ENCODE measurements around the gene NSMCE1. TPM values are rescaled to one million over a fixed set of nuclear protein-coding genes. Genes with fewer than 3 reads are reported as not detected.
A peak's percentile ranks its signal among the peaks of the same experiment; 100 is the strongest.

NSMCE1 gene
- total RNA-seq, result 10 to 100 TPM; 23.7 to 42.3 (median 33.1) TPM
- long read RNA-seq, transcript NSMCE1-201 (8 exons, 1,067 nt), result major isoform, 16 of 19 reads
- long read RNA-seq, partial matches to known transcripts, result 2 of 19 reads
- long read RNA-seq, other reads (novel, unspliced or antisense), result 1 of 19 reads

DNA sequence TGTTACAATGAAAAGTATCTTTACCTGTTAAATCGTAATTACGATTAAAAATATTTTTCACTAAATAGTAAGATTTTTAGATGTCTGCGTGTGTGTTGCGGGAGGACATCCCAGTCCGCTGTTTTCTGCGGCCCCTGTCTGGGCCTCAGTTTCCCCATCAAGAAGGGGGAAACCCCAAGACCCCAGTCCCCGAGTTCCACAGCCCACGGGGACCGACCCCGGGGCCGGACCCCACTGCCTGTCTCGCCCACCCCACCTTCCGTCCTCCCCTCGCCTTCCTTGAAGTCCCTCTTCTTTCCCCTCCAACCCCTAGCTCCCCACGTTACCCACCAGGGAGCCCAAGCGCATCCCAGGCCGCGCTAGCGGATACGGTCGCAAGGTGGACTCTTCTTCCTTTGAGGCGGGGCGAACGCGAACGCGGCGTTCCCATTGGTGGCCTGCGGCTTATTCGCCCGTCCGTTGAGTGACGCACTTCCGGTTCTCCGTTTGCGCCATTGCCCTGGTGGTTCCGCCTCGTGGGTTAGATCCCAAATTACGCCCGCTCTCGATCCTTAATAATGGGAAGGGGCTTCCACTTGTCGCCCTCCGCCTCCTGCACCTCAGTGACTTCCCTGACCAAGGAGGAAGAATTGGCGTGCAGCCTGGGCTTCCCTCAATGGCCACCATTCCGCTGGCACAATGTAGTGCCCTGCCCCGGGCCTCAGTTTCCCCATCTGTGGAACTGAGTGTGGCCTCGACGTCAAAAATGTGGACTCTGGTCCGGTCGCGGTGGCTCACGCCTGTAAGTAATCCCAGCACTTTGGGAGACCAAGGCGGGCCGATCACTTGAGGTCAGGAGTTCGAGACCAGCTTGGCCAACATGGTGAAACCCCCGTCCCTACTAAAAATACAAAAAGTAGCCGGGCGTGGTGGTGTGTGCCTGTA, at the start of gene NSMCE1:
Gene NSMCE1 (minus strand): TSS at position 397 of the 924 bp plus-strand sequence. CDS start 11,202 bp downstream, outside the sequence.
- no peaks in the 10 kb centered on the region for H3K27me3 ChIP-seq
- H3K4me3 ChIP-seq, result peak within 1 kb of the TSS; percentile 69 to 88 (median 81)
- H3K36me3 ChIP-seq, result no peaks in the 10 kb centered on the region
- H3K27ac ChIP-seq, result peak within 1 kb of the TSS; percentile 81 to 90 (median 88)
- H3K9me3 ChIP-seq, result no peaks in the 10 kb centered on the region
- 6% methylated on average over 53 of the region's 58 CpGs for WGBS (ENCODE audit: insufficient coverage, low coverage, low lambda C conversion rate, missing lambda C conversion rate)
- peaks cover 0 to 9% (median 2%) of the 10 kb centered on the region in 4 donors for H3K4me1 ChIP-seq
- peak; percentile 96 to 100 (median 99) for ATAC-seq
- peak; percentile 98 to 99 (median 99) for DNase-seq
- peak; percentile 83 for TF ChIP-seq POLR2A (IDR thresholded peaks at IDR 0.05)
- TF ChIP-seq, protein P1, sequence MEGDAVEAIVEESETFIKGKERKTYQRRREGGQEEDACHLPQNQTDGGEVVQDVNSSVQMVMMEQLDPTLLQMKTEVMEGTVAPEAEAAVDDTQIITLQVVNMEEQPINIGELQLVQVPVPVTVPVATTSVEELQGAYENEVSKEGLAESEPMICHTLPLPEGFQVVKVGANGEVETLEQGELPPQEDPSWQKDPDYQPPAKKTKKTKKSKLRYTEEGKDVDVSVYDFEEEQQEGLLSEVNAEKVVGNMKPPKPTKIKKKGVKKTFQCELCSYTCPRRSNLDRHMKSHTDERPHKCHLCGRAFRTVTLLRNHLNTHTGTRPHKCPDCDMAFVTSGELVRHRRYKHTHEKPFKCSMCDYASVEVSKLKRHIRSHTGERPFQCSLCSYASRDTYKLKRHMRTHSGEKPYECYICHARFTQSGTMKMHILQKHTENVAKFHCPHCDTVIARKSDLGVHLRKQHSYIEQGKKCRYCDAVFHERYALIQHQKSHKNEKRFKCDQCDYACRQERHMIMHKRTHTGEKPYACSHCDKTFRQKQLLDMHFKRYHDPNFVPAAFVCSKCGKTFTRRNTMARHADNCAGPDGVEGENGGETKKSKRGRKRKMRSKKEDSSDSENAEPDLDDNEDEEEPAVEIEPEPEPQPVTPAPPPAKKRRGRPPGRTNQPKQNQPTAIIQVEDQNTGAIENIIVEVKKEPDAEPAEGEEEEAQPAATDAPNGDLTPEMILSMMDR (IDR thresholded peaks at IDR 0.05), result peak in 3 of 4 donors; percentile 13 to 20 (median 13)
- intact Hi-C loops (cut with DNase I), result no loop called here

DNA sequence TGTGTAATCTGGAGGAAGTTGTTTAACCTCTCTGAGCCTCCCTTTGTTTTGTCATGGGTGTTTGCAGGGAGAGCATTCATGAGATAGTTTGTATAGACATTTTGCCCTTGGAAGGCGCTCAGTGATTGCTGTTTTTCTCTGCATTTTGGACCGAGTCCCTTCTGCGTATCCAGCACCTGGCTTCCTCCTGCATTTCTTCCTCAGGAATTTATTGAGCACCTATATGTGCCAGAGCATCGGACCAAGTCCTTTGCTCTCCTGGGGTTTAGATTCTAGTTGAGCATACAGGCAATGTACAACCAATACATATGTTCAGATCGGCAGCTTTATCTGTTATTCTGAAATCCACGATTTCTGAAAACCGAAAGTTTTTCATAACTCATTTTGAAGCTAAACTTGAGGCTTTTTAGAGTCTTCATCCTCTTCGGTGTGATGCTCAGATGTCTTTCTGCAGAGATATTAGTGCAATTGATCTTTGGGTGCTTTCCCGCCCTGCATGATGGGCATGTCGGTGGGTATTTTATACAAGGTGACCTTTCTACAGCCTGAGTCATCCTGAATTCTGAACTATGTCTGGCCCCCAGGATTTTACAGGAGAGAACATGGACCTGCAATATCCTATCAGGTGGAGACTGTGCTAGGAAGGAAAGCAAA, 49.3 kb upstream of the NSMCE1 start:
- intact Hi-C loops (cut with DNase I), result loop anchor here in 1 of 2 donors (10.0 kb wide), 1 partner anchor 47 kb away; no protein-coding TSS in a partner anchor
- Histone ChIP-seq H3K36me3 (no peaks in the 10 kb centered on the region), H3K4me1 (peaks cover 0 to 89% (median 37%) of the 10 kb centered on the region in 4 donors), H3K9me3 (no peaks in the 10 kb centered on the region), H3K27ac (peak overlapping the region; percentile 41 to 100 (median 66)), H3K4me3 (no peak overlapping the region), H3K27me3 (no peaks in the 10 kb centered on the region)
- 63% methylated on average over 9 of the region's 10 CpGs for WGBS (ENCODE audit: insufficient coverage, low coverage, low lambda C conversion rate, missing lambda C conversion rate)
- DNase-seq (no peak), ATAC-seq (no peak)
- TF ChIP-seq POLR2A (IDR thresholded peaks at IDR 0.05), result no peak
- TF ChIP-seq, protein P1 (IDR thresholded peaks at IDR 0.05), result no peak

GRCh38 chr16:27317320-27317719, 48.7 kb upstream of the NSMCE1 start:
- peak in 1 of 3 donors; percentile 40 for DNase-seq
- Histone ChIP-seq H3K4me3 (no peak overlapping the region), H3K4me1 (peaks cover 0 to 89% (median 37%) of the 10 kb centered on the region in 4 donors), H3K36me3 (no peaks in the 10 kb centered on the region), H3K27ac (peak overlapping the region; percentile 99 to 100 (median 99)), H3K27me3 (no peaks in the 10 kb centered on the region), H3K9me3 (no peaks in the 10 kb centered on the region)
- whole genome bisulfite sequencing (ENCODE audit: insufficient coverage, low coverage, low lambda C conversion rate, missing lambda C conversion rate), result 33% methylated on average over 3 of the region's 7 CpGs
- no peak for ATAC-seq
- intact Hi-C loops (cut with DNase I), result loop anchor here in 1 of 2 donors (10.0 kb wide), 1 partner anchor 47 kb away; no protein-coding TSS in a partner anchor
- no peak for TF ChIP-seq POLR2A (IDR thresholded peaks at IDR 0.05)
- TF ChIP-seq, protein P1 (IDR thresholded peaks at IDR 0.05), result no peak

DNA sequence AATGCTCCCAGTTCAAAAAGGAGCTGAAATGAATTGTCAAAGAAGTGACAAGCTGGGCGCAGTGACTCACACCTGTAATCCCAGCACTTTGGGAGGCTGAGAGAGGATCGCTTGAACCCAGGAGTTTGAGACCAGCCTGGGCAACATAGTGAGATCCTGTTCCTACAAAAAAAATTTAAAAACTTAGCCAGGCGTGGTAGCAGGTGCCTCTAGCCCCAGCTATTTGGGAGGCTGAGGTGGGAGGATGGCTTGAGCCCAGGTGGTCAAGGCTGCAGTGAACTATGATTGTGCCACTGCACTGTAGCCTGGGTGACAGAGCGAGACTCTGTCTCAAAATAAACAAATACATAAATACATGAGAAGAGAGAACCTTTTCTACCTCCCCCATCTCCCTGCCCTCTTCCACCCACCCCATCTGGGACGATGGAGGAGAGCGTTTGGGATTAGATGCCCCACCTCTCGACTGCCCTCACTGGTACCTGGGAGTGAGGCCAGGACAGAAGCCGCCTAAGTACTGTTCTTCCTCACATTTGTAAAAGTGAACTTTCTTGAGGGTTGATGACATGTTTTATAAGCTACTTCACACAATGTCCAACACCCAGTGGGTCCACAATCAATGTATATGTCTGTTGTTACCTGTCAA, 47.6 kb upstream of the NSMCE1 start:
- Histone ChIP-seq H3K9me3 (no peaks in the 10 kb centered on the region), H3K4me3 (peak overlapping the region; percentile 92 to 93 (median 93)), H3K36me3 (no peaks in the 10 kb centered on the region), H3K27me3 (no peaks in the 10 kb centered on the region), H3K4me1 (peaks cover 0 to 79% (median 32%) of the 10 kb centered on the region in 4 donors), H3K27ac (peak overlapping the region; percentile 99 to 100 (median 99))
- TF ChIP-seq, protein P1 (IDR thresholded peaks at IDR 0.05), result no peak
- peak; percentile 69 for TF ChIP-seq POLR2A (IDR thresholded peaks at IDR 0.05)
- intact Hi-C loops (cut with DNase I), result loop anchor here in 1 of 2 donors (10.0 kb wide), 1 partner anchor 49 kb away; no protein-coding TSS in a partner anchor
- ATAC-seq (peak in 1 of 4 donors; percentile 0), DNase-seq (peak in 1 of 3 donors; percentile 53)
- WGBS (ENCODE audit: insufficient coverage, low coverage, low lambda C conversion rate, missing lambda C conversion rate), result 26% methylated on average over 7 of the region's 8 CpGs
